ENCODE data around the gene CAPZB.
"Not testable (repeated sequence)": the region's sequence is repeated elsewhere in the genome, so short reads cannot be mapped to it uniquely, and the experiment has no call there.

The CAPZB gene

GRCh38 chr1:19306941-19307340, 178.4 kb downstream of the CAPZB start:
- TF ChIP-seq CTCF (IDR thresholded peaks at IDR 0.05; ENCODE audit: control insufficient read depth, extremely low read depth, insufficient read depth), result no peak
- DNase-seq (ENCODE audit: low read depth), result no peak
- no peak overlapping the region for H3K4me3 ChIP-seq (ENCODE audit: low read depth, low read length)

GRCh38 chr1:19305880-19306279, 179.5 kb downstream of the CAPZB start:
- H3K4me3 ChIP-seq (ENCODE audit: low read depth, low read length), result no peak overlapping the region
- DNase-seq (ENCODE audit: low read depth), result no peak
- TF ChIP-seq CTCF (IDR thresholded peaks at IDR 0.05; ENCODE audit: control insufficient read depth, extremely low read depth, insufficient read depth), result no peak

- H3K4me3 ChIP-seq (ENCODE audit: low read depth, low read length); DNase-seq (ENCODE audit: low read depth): not testable (repeated sequence)
Measured at GRCh38 chr1:19304081-19304480, 181.3 kb downstream of the CAPZB start.

- no peak for DNase-seq (ENCODE audit: low read depth)
Measured at GRCh38 chr1:19300211-19300610, 185.1 kb downstream of the CAPZB start.

GRCh38 chr1:19294638-19295037, 190.7 kb downstream of the CAPZB start:
- no peak overlapping the region for H3K4me3 ChIP-seq (ENCODE audit: low read depth, low read length)
- DNase-seq (ENCODE audit: low read depth), result no peak
- TF ChIP-seq CTCF (IDR thresholded peaks at IDR 0.05; ENCODE audit: control insufficient read depth, extremely low read depth, insufficient read depth), result no peak

More at GRCh38 chr1:19300211-19300610, 185.1 kb downstream of the CAPZB start:
- TF ChIP-seq CTCF (IDR thresholded peaks at IDR 0.05; ENCODE audit: control insufficient read depth, extremely low read depth, insufficient read depth), result no peak
- no peak overlapping the region for H3K4me3 ChIP-seq (ENCODE audit: low read depth, low read length)

- H3K4me3 ChIP-seq (ENCODE audit: low read depth, low read length), result no peak overlapping the region
- no peak for DNase-seq (ENCODE audit: low read depth)
- no peak for TF ChIP-seq CTCF (IDR thresholded peaks at IDR 0.05; ENCODE audit: control insufficient read depth, extremely low read depth, insufficient read depth)
Measured at GRCh38 chr1:19289244-19289643, 196.1 kb downstream of the CAPZB start.
